Thyroid gland (tissue), 4 donors: Measurements from ENCODE around the gene RNGTT. TPM values are rescaled to one million over a fixed set of nuclear protein-coding genes. Genes with fewer than 3 reads are reported as not detected.

Experiments used
- DNase-seq, 2 donors: peaks; one replicate each; pipeline ENCODE4 v3.0.0-alpha.2; 2019
- H3K27ac ChIP-seq, 3 donors: fragments of 200-600 bp; sonication (generic); 1 replicate in 2 of 3; 2 replicates in 1 of 3; pipeline ENCODE4 v1.5.1; 2016 to 2019; ENCODE audit warnings: mild to moderate bottlenecking in 1 of 3, moderate library complexity in 1 of 3
- H3K27me3 ChIP-seq: fragments of 200-600 bp; sonication (generic); one replicate; pipeline ENCODE4 v1.5.1; 2019
- H3K36me3 ChIP-seq, 2 donors: fragments of 200-600 bp; sonication (generic); one replicate each; pipeline ENCODE4 v1.5.1; 2016 to 2019
- H3K4me1 ChIP-seq, 2 donors: fragments of 200-600 bp; sonication (generic); one replicate each; pipeline ENCODE4 v1.5.1; 2017 to 2019
- H3K4me3 ChIP-seq, 3 donors: fragments of 200-600 bp; sonication (generic); replicated peaks in 1 of 3; 1 replicate in 2 of 3; 2 replicates in 1 of 3; pipeline ENCODE4 v1.5.1; 2016; ENCODE audit warnings: mild to moderate bottlenecking in 1 of 3
- H3K9me3 ChIP-seq: fragments of 200-600 bp; sonication (generic); one replicate; pipeline ENCODE4 v1.5.1; 2017
- CTCF ChIP-seq, 6 experiments: fragments of 200-600 bp in 3 of 6; fragments of 450-650 bp in 3 of 6; sonication (generic) in 3 of 6; IDR thresholded peaks; one replicate each; pipeline ENCODE4 v1.5.1; 2016 to 2019; ENCODE audit warnings: antibody characterized with exemption in 6 of 6, mild to moderate bottlenecking in 2 of 6, inconsistent platforms in 1 of 6, moderate library complexity in 1 of 6
- POLR2A ChIP-seq, 2 donors: fragments of 450-650 bp; IDR thresholded peaks; one replicate each; pipeline ENCODE4 v1.6.1; 2017; ENCODE audit warnings: antibody characterized with exemption in 2 of 2, mild to moderate bottlenecking in 2 of 2, moderate library complexity in 1 of 2
- WGBS, 2 donors: methylation state at CpG; one replicate each; pipeline ENCODE4 v1.1.5; 2017; 5-methylcytosine and 5-hydroxymethylcytosine counted together
- intact Hi-C: fragments of 100-400 bp; cut with DNase I; formaldehyde crosslinking; loops from one replicate; pipeline ENCODE4 v1.15.1; 2023
- total RNA-seq, 4 donors: library from RNA; depleted of rRNA; stranded (reverse); fragments of >200 nt; gene quantifications; one replicate each; pipeline ENCODE4 v1.2.3, GENCODE V29; 2016

RNGTT gene
- total RNA-seq, 4 donors from 2014 or later = 19.1 to 31.4 (median 24.8) TPM

GRCh38 chr6:88574651-88575050, 388.8 kb downstream of the RNGTT start:
- Histone ChIP-seq H3K27ac (no peak overlapping the region), H3K4me3 (no peak overlapping the region), H3K36me3 (no peaks in the 10 kb centered on the region), H3K27me3 (no peaks in the 10 kb centered on the region), H3K9me3 (no peaks in the 10 kb centered on the region), H3K4me1 (no peaks in the 10 kb centered on the region)
- no peak for TF ChIP-seq CTCF (IDR thresholded peaks at IDR 0.05)
- no peak for TF ChIP-seq POLR2A (IDR thresholded peaks at IDR 0.05)
- WGBS, 2 donors = 82 to 84% methylated on average over 5 of the region's 5 CpGs
- no peak for DNase-seq
- intact Hi-C loops = no loop called here

GRCh38 chr6:88574031-88574430, 389.4 kb downstream of the RNGTT start:
- Histone ChIP-seq H3K27ac (no peak overlapping the region), H3K9me3 (no peaks in the 10 kb centered on the region), H3K4me3 (no peak overlapping the region), H3K4me1 (no peaks in the 10 kb centered on the region), H3K27me3 (no peaks in the 10 kb centered on the region), H3K36me3 (no peaks in the 10 kb centered on the region)
- TF ChIP-seq CTCF (IDR thresholded peaks at IDR 0.05) = no peak
- TF ChIP-seq POLR2A (IDR thresholded peaks at IDR 0.05) = no peak
- 65 to 66% methylated on average over 9 of the region's 9 CpGs for WGBS, 2 donors
- intact Hi-C loops = no loop called here
- no peak for DNase-seq

GRCh38 chr6:88573561-88573960, 389.9 kb downstream of the RNGTT start:
- 74 to 78% methylated on average over 3 of the region's 3 CpGs for WGBS, 2 donors
- H3K27ac ChIP-seq = no peak overlapping the region

GRCh38 chr6:88572449-88573139, 390.8 kb downstream of the RNGTT start:
- H3K4me1 ChIP-seq = no peaks in the 10 kb centered on the region
- no peaks in the 10 kb centered on the region for H3K36me3 ChIP-seq
- DNase-seq = no peak
- no peak overlapping the region for H3K27ac ChIP-seq
- TF ChIP-seq CTCF (IDR thresholded peaks at IDR 0.05) (no peak), POLR2A (IDR thresholded peaks at IDR 0.05) (no peak)
- H3K27me3 ChIP-seq = no peaks in the 10 kb centered on the region
- H3K9me3 ChIP-seq = no peaks in the 10 kb centered on the region
- H3K4me3 ChIP-seq = no peak overlapping the region
- WGBS, 2 donors = 51 to 59% methylated on average over 3 of the region's 3 CpGs
- intact Hi-C loops = no loop called here

More at GRCh38 chr6:88573561-88573960, 389.9 kb downstream of the RNGTT start:
- H3K4me3 ChIP-seq = no peak overlapping the region
- no peaks in the 10 kb centered on the region for H3K27me3 ChIP-seq
- H3K9me3 ChIP-seq = no peaks in the 10 kb centered on the region
- no peaks in the 10 kb centered on the region for H3K36me3 ChIP-seq
- no peaks in the 10 kb centered on the region for H3K4me1 ChIP-seq
- no peak for TF ChIP-seq POLR2A (IDR thresholded peaks at IDR 0.05)
- TF ChIP-seq CTCF (IDR thresholded peaks at IDR 0.05) = no peak
- intact Hi-C loops = no loop called here
- DNase-seq = no peak

GRCh38 chr6:88569959-88570358, 393.5 kb downstream of the RNGTT start:
- H3K36me3 ChIP-seq = no peaks in the 10 kb centered on the region
- no peaks in the 10 kb centered on the region for H3K4me1 ChIP-seq
- no peaks in the 10 kb centered on the region for H3K9me3 ChIP-seq
- intact Hi-C loops = no loop called here
- no peaks in the 10 kb centered on the region for H3K27me3 ChIP-seq
- H3K27ac ChIP-seq = no peak overlapping the region
- no peak overlapping the region for H3K4me3 ChIP-seq
- no peak for DNase-seq
- no peak for TF ChIP-seq CTCF (IDR thresholded peaks at IDR 0.05)
- TF ChIP-seq POLR2A (IDR thresholded peaks at IDR 0.05) = no peak
